Nephron progenitor cell (in vitro differentiated cells): ENCODE results near the gene KCNK3.

Source experiments
- DNase-seq: peaks from one replicate; pipeline ENCODE4 v3.0.0; 2021
- H3K27ac Mint-ChIP-seq: 2 replicates; pipeline ENCODE4 v1.8.0; 2021; ENCODE audit warnings: mild to moderate bottlenecking, moderate library complexity, mixed read lengths
- H3K27me3 Mint-ChIP-seq: 2 replicates; pipeline ENCODE4 v1.8.0; 2021; ENCODE audit warnings: mild to moderate bottlenecking, low read depth, mixed read lengths; ENCODE audit not compliant: poor library complexity
- H3K36me3 Mint-ChIP-seq: 2 replicates; pipeline ENCODE4 v1.8.0; 2021; ENCODE audit warnings: low read depth, mixed read lengths
- H3K4me1 Mint-ChIP-seq: 2 replicates; pipeline ENCODE4 v1.8.0; 2021; ENCODE audit warnings: mixed read lengths
- H3K4me3 Mint-ChIP-seq: 2 replicates; pipeline ENCODE4 v1.8.0; 2021; ENCODE audit warnings: mild to moderate bottlenecking, moderate library complexity, mixed read lengths
- H3K9me3 Mint-ChIP-seq: 2 replicates; pipeline ENCODE4 v1.8.0; 2021; ENCODE audit warnings: mild to moderate bottlenecking, moderate library complexity, mixed read lengths
- CTCF ChIP-seq: fragments of 200-600 bp; sonication (generic); IDR thresholded peaks from 2 replicates; pipeline ENCODE4 v1.5.0; 2021; ENCODE audit warnings: antibody characterized with exemption

KCNK3 gene

GRCh38 chr2:26770986-26771586, 78.6 kb downstream of the KCNK3 start:
- no peaks in the 10 kb centered on the region for H3K9me3 Mint-ChIP-seq
- H3K36me3 Mint-ChIP-seq = no peaks in the 10 kb centered on the region
- DNase-seq = no peak
- peaks cover 7% of the 10 kb centered on the region for H3K27me3 Mint-ChIP-seq
- H3K4me3 Mint-ChIP-seq = no peak overlapping the region
- TF ChIP-seq CTCF = no peak
- H3K4me1 Mint-ChIP-seq = peaks cover 41% of the 10 kb centered on the region
- no peak overlapping the region for H3K27ac Mint-ChIP-seq

GRCh38 chr2:26772064-26773001, 79.8 kb downstream of the KCNK3 start:
- no peak for DNase-seq
- no peak overlapping the region for H3K4me3 Mint-ChIP-seq
- H3K27me3 Mint-ChIP-seq = peaks cover 7% of the 10 kb centered on the region
- H3K27ac Mint-ChIP-seq = peak overlapping the region; percentile 57
- no peak for TF ChIP-seq CTCF
- peaks cover 6% of the 10 kb centered on the region for H3K36me3 Mint-ChIP-seq
- H3K4me1 Mint-ChIP-seq = peaks cover 40% of the 10 kb centered on the region
- H3K9me3 Mint-ChIP-seq = no peaks in the 10 kb centered on the region

GRCh38 chr2:26776195-26776800, 83.8 kb downstream of the KCNK3 start:
- H3K36me3 Mint-ChIP-seq = peaks cover 21% of the 10 kb centered on the region
- no peak overlapping the region for H3K4me3 Mint-ChIP-seq
- H3K4me1 Mint-ChIP-seq = peaks cover 28% of the 10 kb centered on the region
- no peaks in the 10 kb centered on the region for H3K9me3 Mint-ChIP-seq
- H3K27me3 Mint-ChIP-seq = peaks cover 6% of the 10 kb centered on the region
- no peak overlapping the region for H3K27ac Mint-ChIP-seq
- no peak for TF ChIP-seq CTCF
- DNase-seq = no peak

- Mint-ChIP-seq H3K27me3 (no peaks in the 10 kb centered on the region), H3K4me3 (no peak overlapping the region), H3K9me3 (no peaks in the 10 kb centered on the region), H3K4me1 (peaks cover 11% of the 10 kb centered on the region), H3K36me3 (peaks cover 25% of the 10 kb centered on the region), H3K27ac (no peak overlapping the region)
- DNase-seq = no peak
- no peak for TF ChIP-seq CTCF
These were observed 85.6 kb downstream of the KCNK3 start for GRCh38 chr2:26778098-26778497.

GRCh38 chr2:26778507-26778906, 86.0 kb downstream of the KCNK3 start:
- Mint-ChIP-seq H3K27ac (no peak overlapping the region), H3K4me1 (peaks cover 11% of the 10 kb centered on the region), H3K4me3 (no peak overlapping the region), H3K27me3 (no peaks in the 10 kb centered on the region), H3K36me3 (peaks cover 25% of the 10 kb centered on the region), H3K9me3 (no peaks in the 10 kb centered on the region)
- DNase-seq = no peak
- TF ChIP-seq CTCF = no peak
